B cell (primary cell): Measurements from ENCODE around the gene LTBP3. TPM values are rescaled to one million over a fixed set of nuclear protein-coding genes. Genes with fewer than 3 reads are reported as not detected.

Experiments used
- ATAC-seq: fragments of 200-7000 bp; cut with Tn5 transposase; one replicate; pipeline ENCODE4 v1.10.0; 2021; ENCODE audit warnings: low read depth, mild to moderate bottlenecking, moderate number of reproducible peaks, moderate library complexity
- CTCF ChIA-PET: fragments of 350-600 bp; sonication (Branson Sonifier 250); formaldehyde crosslinking; loops from one replicate; lab custom pipeline; 2021; ENCODE audit warnings: antibody characterized with exemption, inconsistent platforms; lab: Charles Lee
- POLR2A ChIA-PET: fragments of 350-600 bp; sonication (Branson Sonifier 250); formaldehyde crosslinking; loops from one replicate; lab custom pipeline; 2021; ENCODE audit warnings: antibody characterized with exemption; lab: Charles Lee
- DNase-seq: peaks from one replicate; pipeline ENCODE4 v3.0.0; 2013
- H2AFZ ChIP-seq: 2 replicates; pipeline ENCODE4 v1.6.1; 2012; ENCODE audit warnings: mild to moderate bottlenecking, low read depth, low read length; ENCODE audit not compliant: insufficient read depth, poor library complexity, severe bottlenecking
- H3K27ac ChIP-seq, 2 donors: 1 replicate in 1 of 2; 2 replicates in 1 of 2; pipeline ENCODE4 v1.5.1; 2012 to 2013; ENCODE audit warnings: low read length in 2 of 2, mild to moderate bottlenecking in 2 of 2, moderate library complexity in 1 of 2
- H3K27me3 ChIP-seq, 4 experiments: fragments of 200-600 bp in 1 of 4; sonication (generic) in 1 of 4; replicated peaks in 1 of 4; 1 replicate in 2 of 4; 2 replicates in 2 of 4; pipeline versions ENCODE4 v1.6.1 to v1.7.0; 2013 to 2016; ENCODE audit warnings: low read length in 3 of 4, mild to moderate bottlenecking in 2 of 4, mixed read lengths in 1 of 4, moderate library complexity in 1 of 4; ENCODE audit not compliant: insufficient read depth in 4 of 4, control insufficient read depth in 3 of 4; ENCODE audit errors: control extremely low read depth in 1 of 4
- H3K36me3 ChIP-seq, 2 experiments: replicated peaks in 1 of 2; 1 replicate in 1 of 2; 2 replicates in 1 of 2; pipeline versions ENCODE4 v1.6.1 to v1.7.1; 2013; ENCODE audit warnings: low read length in 1 of 2; ENCODE audit not compliant: insufficient read depth in 2 of 2, control insufficient read depth in 1 of 2; ENCODE audit errors: control extremely low read depth in 1 of 2, extremely low read depth in 1 of 2
- H3K4me1 ChIP-seq, 2 donors: fragments of 200-600 bp in 1 of 2; sonication (generic) in 1 of 2; 1 replicate in 1 of 2; 2 replicates in 1 of 2; pipeline versions ENCODE4 v1.5.1 to v1.6.1; 2013 to 2017; ENCODE audit warnings: low read length in 2 of 2; ENCODE audit not compliant: control insufficient read depth in 2 of 2, insufficient read depth in 2 of 2
- H3K4me2 ChIP-seq: replicated peaks from 2 replicates; pipeline ENCODE3; 2012; ENCODE audit warnings: mild to moderate bottlenecking, low read depth, low read length; ENCODE audit not compliant: poor library complexity, severe bottlenecking
- H3K4me3 ChIP-seq, 5 experiments: fragments of 200-600 bp in 1 of 5; sonication (generic) in 1 of 5; 1 replicate in 3 of 5; 2 replicates in 2 of 5; pipeline versions ENCODE4 v1.5.1 to v1.7.0; 2011 to 2016; ENCODE audit warnings: low read length in 4 of 5, mild to moderate bottlenecking in 4 of 5, low read depth in 2 of 5, control low read depth in 1 of 5, moderate library complexity in 1 of 5; ENCODE audit not compliant: insufficient read depth in 1 of 5; ENCODE audit errors: control extremely low read depth in 1 of 5, extremely low read depth in 1 of 5
- H3K79me2 ChIP-seq: fragments of 200-600 bp; sonication (generic); one replicate; pipeline ENCODE4 v1.6.0; 2016; ENCODE audit warnings: low read length; ENCODE audit not compliant: control insufficient read depth, insufficient read depth
- H3K9ac ChIP-seq: fragments of 200-600 bp; sonication (generic); 2 replicates; pipeline ENCODE4 v1.6.1; 2017; ENCODE audit warnings: mild to moderate bottlenecking, low read length, moderate library complexity
- H3K9me3 ChIP-seq, 3 donors: one replicate each; pipeline versions ENCODE4 v1.6.1 to v1.7.1; 2013; ENCODE audit warnings: low read length in 2 of 3; ENCODE audit not compliant: control insufficient read depth in 2 of 3, insufficient read depth in 1 of 3; ENCODE audit errors: control extremely low read depth in 1 of 3
- H4K20me1 ChIP-seq: 2 replicates; pipeline ENCODE4 v1.6.0; 2012; ENCODE audit warnings: mild to moderate bottlenecking, low read length; ENCODE audit not compliant: insufficient read depth, control insufficient read depth, poor library complexity, severe bottlenecking
- H3K27ac Mint-ChIP-seq: one replicate; pipeline ENCODE4 v1.8.0; 2021; ENCODE audit warnings: mixed read lengths
- H3K27me3 Mint-ChIP-seq: one replicate; pipeline ENCODE4 v1.8.0; 2021; ENCODE audit warnings: mixed read lengths
- H3K4me1 Mint-ChIP-seq: one replicate; pipeline ENCODE4 v1.8.0; 2021; ENCODE audit warnings: mixed read lengths
- H3K4me3 Mint-ChIP-seq: one replicate; pipeline ENCODE4 v1.8.0; 2021; ENCODE audit warnings: mixed read lengths
- H3K9me3 Mint-ChIP-seq: one replicate; pipeline ENCODE4 v1.8.0; 2022; ENCODE audit warnings: mixed read lengths; ENCODE audit not compliant: insufficient read depth
- EZH2 ChIP-seq: IDR thresholded peaks from 2 replicates; pipeline ENCODE4 v1.6.1; 2012; ENCODE audit warnings: borderline replicate concordance, low read depth, mild to moderate bottlenecking, moderate library complexity, low read length; ENCODE audit not compliant: insufficient read depth, poor library complexity, severe bottlenecking
- WGBS: methylation state at CpG from one replicate; pipeline ENCODE4 v1.1.5; 2013; ENCODE audit warnings: missing lambda C conversion rate; ENCODE audit not compliant: insufficient coverage; 5-methylcytosine and 5-hydroxymethylcytosine counted together
- intact Hi-C: fragments of 100-400 bp; cut with micrococcal nuclease; formaldehyde crosslinking; loops from one replicate; pipeline ENCODE4 v1.10.0; 2022
- polyA plus RNA-seq: library from polyadenylated mRNA; depleted of rRNA; stranded (reverse); fragments of >200 nt; gene quantifications from 2 replicates; pipeline ENCODE4 v1.2.3, GENCODE V29; 2012
- total RNA-seq, 2 donors: library from RNA; stranded (reverse); fragments of 120-200 nt in 1 of 2; gene quantifications; 1 replicate in 1 of 2; 2 replicates in 1 of 2; pipeline versions ENCODE4 v1.2.3 to v1.2.4, GENCODE V29; 2013 to 2022
- TF ChIP-seq, protein P1 (sequence below): fragments of 200-600 bp; IDR thresholded peaks from one replicate; pipeline ENCODE4 v1.8.0; 2022; ENCODE audit warnings: antibody characterized with exemption, mild to moderate bottlenecking

The LTBP3 gene
- total and polyA plus RNA-seq, 2 donors (not counting 1 experiment from before 2014, with no cell fraction given) = 65.1 to 69.0 TPM

GRCh38 chr11:65496304-65497140 lies 61.6 kb downstream of the LTBP3 start:
- ATAC-seq = no peak
- peak overlapping the region; percentile 65 for H2AFZ ChIP-seq
- Mint-ChIP-seq H3K4me3 (no peak overlapping the region), H3K4me1 (peaks cover 52% of the 10 kb centered on the region), H3K27me3 (no peaks in the 10 kb centered on the region), H3K9me3 (no peaks in the 10 kb centered on the region), H3K27ac (no peak overlapping the region)
- no peaks in the 10 kb centered on the region for H3K9me3 ChIP-seq
- H3K9ac ChIP-seq = peak overlapping the region; percentile 65
- H3K4me2 ChIP-seq = peak overlapping the region; percentile 97
- CTCF ChIA-PET = interaction anchor here (0.7 to 17.5 kb wide), 17 partner anchors 9 to 448 kb away, joined by 3 to 541 read pairs (median 6); partner anchors contain the start of genes FRMD8, NEAT1 and SLC25A45
- H3K4me3 ChIP-seq = peak overlapping the region; percentile 27 to 55 (median 37)
- POLR2A ChIA-PET = interaction anchor here (0.5 to 20.7 kb wide), 19 partner anchors 9 to 1632 kb away, joined by 3 to 1159 read pairs (median 12); partner anchors contain the start of genes DPF2, FRMD8, NEAT1 and SLC25A45
- intact Hi-C loops = loop anchor here (1.0 kb wide), 6 partner anchors 19 to 114 kb away; partner anchors contain the start of gene SLC25A45
- no peaks in the 10 kb centered on the region for H3K27me3 ChIP-seq
- H3K4me1 ChIP-seq = peaks cover 39 to 61% of the 10 kb centered on the region in 2 donors
- peak overlapping the region; percentile 92 to 99 for H3K27ac ChIP-seq
- peaks cover 0 to 17% of the 10 kb centered on the region in 2 experiments for H3K36me3 ChIP-seq
- WGBS = 74% methylated on average over 8 of the region's 15 CpGs
- H4K20me1 ChIP-seq = peaks cover 24% of the 10 kb centered on the region
- TF ChIP-seq EZH2 = no peak
- TF ChIP-seq, protein P1, sequence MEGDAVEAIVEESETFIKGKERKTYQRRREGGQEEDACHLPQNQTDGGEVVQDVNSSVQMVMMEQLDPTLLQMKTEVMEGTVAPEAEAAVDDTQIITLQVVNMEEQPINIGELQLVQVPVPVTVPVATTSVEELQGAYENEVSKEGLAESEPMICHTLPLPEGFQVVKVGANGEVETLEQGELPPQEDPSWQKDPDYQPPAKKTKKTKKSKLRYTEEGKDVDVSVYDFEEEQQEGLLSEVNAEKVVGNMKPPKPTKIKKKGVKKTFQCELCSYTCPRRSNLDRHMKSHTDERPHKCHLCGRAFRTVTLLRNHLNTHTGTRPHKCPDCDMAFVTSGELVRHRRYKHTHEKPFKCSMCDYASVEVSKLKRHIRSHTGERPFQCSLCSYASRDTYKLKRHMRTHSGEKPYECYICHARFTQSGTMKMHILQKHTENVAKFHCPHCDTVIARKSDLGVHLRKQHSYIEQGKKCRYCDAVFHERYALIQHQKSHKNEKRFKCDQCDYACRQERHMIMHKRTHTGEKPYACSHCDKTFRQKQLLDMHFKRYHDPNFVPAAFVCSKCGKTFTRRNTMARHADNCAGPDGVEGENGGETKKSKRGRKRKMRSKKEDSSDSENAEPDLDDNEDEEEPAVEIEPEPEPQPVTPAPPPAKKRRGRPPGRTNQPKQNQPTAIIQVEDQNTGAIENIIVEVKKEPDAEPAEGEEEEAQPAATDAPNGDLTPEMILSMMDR = no peak
- peaks cover 77% of the 10 kb centered on the region for H3K79me2 ChIP-seq
- DNase-seq = no peak
